Stomach smooth muscle (tissue), 2 donors: ENCODE data around the gene RNU5B-1.
"Not testable (repeated sequence)": the region's sequence is repeated elsewhere in the genome, so short reads cannot be mapped to it uniquely, and the experiment has no call there.

Source experiments
- H3K27ac ChIP-seq: one replicate; pipeline ENCODE4 v1.7.0; 2013; ENCODE audit warnings: mild to moderate bottlenecking, low read length, inconsistent platforms
- H3K27me3 ChIP-seq, 2 donors: one replicate each; pipeline ENCODE4 v1.7.0; 2013; ENCODE audit warnings: low read length in 2 of 2; ENCODE audit not compliant: insufficient read depth in 2 of 2, control insufficient read depth in 1 of 2
- H3K36me3 ChIP-seq, 2 donors: one replicate each; pipeline ENCODE4 v1.7.0; 2013; ENCODE audit warnings: low read length in 2 of 2; ENCODE audit not compliant: control insufficient read depth in 2 of 2, insufficient read depth in 2 of 2
- H3K4me1 ChIP-seq: one replicate; pipeline ENCODE4 v1.7.0; 2013; ENCODE audit warnings: low read length; ENCODE audit not compliant: control insufficient read depth, insufficient read depth
- H3K4me3 ChIP-seq, 2 donors: one replicate each; pipeline ENCODE4 v1.7.0; 2013; ENCODE audit warnings: low read length in 2 of 2
- H3K9ac ChIP-seq, 2 donors: one replicate each; pipeline ENCODE4 v1.7.0; 2013; ENCODE audit warnings: low read length in 2 of 2, mild to moderate bottlenecking in 1 of 2
- H3K9me3 ChIP-seq, 2 donors: one replicate each; pipeline ENCODE4 v1.7.0; 2013; ENCODE audit warnings: low read length in 2 of 2; ENCODE audit not compliant: control insufficient read depth in 2 of 2
- donor health status: healthy.
- donor health status: Pancreatic carcinoma.

RNU5B-1 gene

DNA sequence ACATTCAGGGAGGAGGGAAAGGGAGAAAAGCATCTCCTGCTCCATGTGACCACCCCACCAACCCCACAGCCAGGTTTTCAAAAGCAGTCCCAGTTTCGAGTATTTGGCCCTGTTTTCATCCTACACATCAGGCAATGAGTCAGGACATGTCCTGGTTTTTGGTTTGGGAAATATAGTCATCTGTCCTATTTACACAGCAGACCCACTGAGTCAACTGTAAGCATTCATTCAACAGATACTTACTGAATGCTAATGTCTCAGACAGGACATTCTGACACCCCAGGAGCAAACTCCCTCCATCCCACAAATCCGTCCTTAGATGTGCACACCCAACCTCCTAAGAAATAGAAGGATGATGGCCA is 40.4 kb downstream of the RNU5B-1 start:
- no peaks in the 10 kb centered on the region for H3K9me3 ChIP-seq

DNA sequence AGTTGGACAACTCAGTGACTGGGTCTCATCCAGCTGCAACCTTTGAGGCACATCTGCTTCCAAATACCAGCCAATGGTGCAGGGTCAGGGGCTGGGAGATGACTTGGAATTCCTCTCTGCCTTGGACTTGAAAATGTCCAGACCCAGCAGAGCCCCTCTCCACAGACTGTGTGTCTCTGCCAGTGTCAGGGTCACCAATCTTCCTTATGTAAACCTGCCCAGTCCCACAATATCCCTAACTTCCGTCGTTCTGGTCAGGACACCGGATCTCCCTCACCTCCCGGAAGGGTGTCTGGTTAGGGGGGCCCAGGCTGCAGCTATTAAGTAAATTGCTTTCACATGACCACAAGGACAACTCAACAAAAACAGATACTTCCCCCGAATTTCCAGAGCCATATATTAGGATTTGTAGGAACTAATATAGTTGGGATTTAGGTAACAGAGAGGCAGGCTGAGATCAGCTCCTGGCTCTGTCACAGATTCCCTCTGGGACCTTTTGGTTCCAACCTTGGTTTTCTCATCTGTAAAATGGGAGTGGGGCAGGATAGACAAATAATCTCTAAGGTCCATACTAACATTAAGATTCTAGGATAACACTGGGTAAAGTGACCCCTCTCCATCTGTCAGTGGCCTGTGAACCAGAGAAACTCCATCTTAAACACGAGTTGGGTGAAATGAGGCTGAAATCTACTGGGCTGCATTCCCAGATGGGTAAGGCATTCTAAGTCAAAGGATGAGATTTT is 42.5 kb downstream of the RNU5B-1 start:
- no peak overlapping the region for H3K27ac ChIP-seq
- peaks cover 0 to 2% of the 10 kb centered on the region in 2 donors for H3K27me3 ChIP-seq
- H3K9me3 ChIP-seq = no peaks in the 10 kb centered on the region
- H3K9ac ChIP-seq = no peak overlapping the region
- H3K4me3 ChIP-seq = no peak overlapping the region
- H3K4me1 ChIP-seq = no peaks in the 10 kb centered on the region
- no peaks in the 10 kb centered on the region for H3K36me3 ChIP-seq

More for the DNA sequence above, 40.4 kb downstream of the RNU5B-1 start:
- Histone ChIP-seq H3K4me3 (no peak overlapping the region), H3K36me3 (no peaks in the 10 kb centered on the region), H3K27me3 (peaks cover 0 to 2% of the 10 kb centered on the region in 2 donors), H3K27ac (no peak overlapping the region), H3K9ac (no peak overlapping the region), H3K4me1 (no peaks in the 10 kb centered on the region)

DNA sequence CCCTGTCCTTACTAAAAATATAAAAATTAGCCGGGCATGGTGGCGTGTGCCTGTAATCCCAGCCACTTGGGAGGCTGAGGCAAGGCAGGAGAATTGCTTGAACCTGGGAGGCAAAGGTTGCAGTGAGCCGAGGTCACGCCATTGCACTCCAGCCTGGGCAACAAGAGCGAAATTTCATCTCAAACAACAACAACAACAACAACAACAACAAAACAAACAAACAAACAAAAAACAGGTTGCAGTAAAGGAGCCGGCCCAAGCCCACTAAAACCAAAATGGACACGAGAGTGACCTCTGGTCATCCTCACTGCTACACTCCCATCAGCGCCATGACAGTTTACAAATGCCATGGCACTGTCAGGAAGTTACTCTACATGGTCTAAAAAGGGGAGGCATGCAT is 43.3 kb downstream of the RNU5B-1 start:
- H3K27me3 ChIP-seq, H3K4me3 ChIP-seq, H3K9me3 ChIP-seq, H3K27ac ChIP-seq, H3K4me1 ChIP-seq, H3K9ac ChIP-seq, H3K36me3 ChIP-seq: not testable (repeated sequence)

DNA sequence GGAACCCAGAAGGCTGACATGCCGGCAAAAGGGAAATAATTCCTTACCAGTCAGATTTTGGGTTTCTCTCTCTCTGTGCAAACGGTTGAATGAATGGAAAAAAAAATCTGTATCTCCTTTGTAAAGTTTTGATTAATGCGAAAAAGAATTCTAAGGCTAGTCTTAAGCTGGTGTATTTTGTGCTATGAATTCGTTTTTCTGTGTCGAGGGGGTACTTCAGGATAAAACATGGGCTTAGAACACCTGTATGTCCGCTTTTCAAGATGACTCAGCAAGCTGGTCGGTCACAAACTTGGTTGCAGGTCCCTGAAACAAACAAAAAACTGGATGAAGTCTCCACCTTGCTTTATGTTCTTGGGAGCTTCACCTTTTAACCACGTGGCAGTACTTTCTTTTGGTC is 44.9 kb downstream of the RNU5B-1 start:
- Histone ChIP-seq H3K27ac (no peak overlapping the region), H3K36me3 (no peaks in the 10 kb centered on the region), H3K9me3 (no peaks in the 10 kb centered on the region), H3K27me3 (no peaks in the 10 kb centered on the region), H3K9ac (no peak overlapping the region), H3K4me1 (no peaks in the 10 kb centered on the region), H3K4me3 (no peak overlapping the region)

DNA sequence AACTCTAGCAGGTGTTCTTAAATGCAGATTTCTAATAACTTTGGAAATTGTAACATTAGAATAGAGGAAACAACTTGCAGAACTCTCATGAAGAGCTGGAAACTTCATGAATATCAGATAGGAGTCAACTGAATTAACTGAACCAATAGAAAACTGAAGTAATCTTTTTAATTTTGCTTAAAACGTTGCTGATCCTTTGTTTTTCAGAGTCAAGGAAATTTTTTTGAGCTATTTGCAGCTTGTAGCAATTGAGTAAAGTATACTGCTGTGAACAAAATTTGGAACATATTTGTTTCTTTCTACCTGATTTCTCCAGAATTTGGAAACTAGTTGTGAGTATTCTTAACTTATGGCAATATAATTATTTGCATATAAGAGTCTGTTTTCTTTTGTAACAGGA is 47.5 kb downstream of the RNU5B-1 start:
- H3K4me3 ChIP-seq, H3K9me3 ChIP-seq, H3K27ac ChIP-seq, H3K36me3 ChIP-seq, H3K9ac ChIP-seq, H3K4me1 ChIP-seq, H3K27me3 ChIP-seq: not testable (repeated sequence)
